ENCODE results near the gene MME. TPM values are rescaled to one million over a fixed set of nuclear protein-coding genes. Genes with fewer than 3 reads are reported as not detected.

Gene MME
- polyA plus RNA-seq, 2 donors: 0.12 to 0.20 TPM

- Histone ChIP-seq H3K27ac (ENCODE audit: low read depth in 2 of 2, low read length in 1 of 2) (no peak overlapping the region), H3K9me3 (ENCODE audit: control insufficient read depth in 2 of 2, insufficient read depth in 1 of 2, low read depth in 1 of 2, low read length in 1 of 2) (no peaks in the 10 kb centered on the region), H3K4me3 (ENCODE audit: low read depth in 1 of 2, low read length in 2 of 2) (no peak overlapping the region), H3K36me3 (ENCODE audit: control insufficient read depth in 2 of 2, insufficient read depth in 2 of 2, low read length in 1 of 2) (no peaks in the 10 kb centered on the region), H3K27me3 (ENCODE audit: control insufficient read depth in 1 of 2, insufficient read depth in 2 of 2, low read length in 2 of 2) (no peaks in the 10 kb centered on the region), H3K4me1 (ENCODE audit: control insufficient read depth in 2 of 2, insufficient read depth in 2 of 2, low read length in 1 of 2) (no peaks in the 10 kb centered on the region)
- 84% methylated on average over 8 of the region's 8 CpGs for WGBS, 2 donors
Observed at GRCh38 chr3:155194973-155195957, 115.1 kb downstream of the MME start.

- Histone ChIP-seq H3K4me3 (ENCODE audit: low read depth in 1 of 2, low read length in 2 of 2) (no peak overlapping the region), H3K27ac (ENCODE audit: low read depth in 2 of 2, low read length in 1 of 2) (no peak overlapping the region), H3K4me1 (ENCODE audit: control insufficient read depth in 2 of 2, insufficient read depth in 2 of 2, low read length in 1 of 2) (no peaks in the 10 kb centered on the region), H3K9me3 (ENCODE audit: control insufficient read depth in 2 of 2, insufficient read depth in 1 of 2, low read depth in 1 of 2, low read length in 1 of 2) (no peaks in the 10 kb centered on the region), H3K27me3 (ENCODE audit: control insufficient read depth in 1 of 2, insufficient read depth in 2 of 2, low read length in 2 of 2) (no peaks in the 10 kb centered on the region), H3K36me3 (ENCODE audit: control insufficient read depth in 2 of 2, insufficient read depth in 2 of 2, low read length in 1 of 2) (no peaks in the 10 kb centered on the region)
- WGBS, 2 donors: 79 to 83% methylated on average over 5 of the region's 5 CpGs
Observed at GRCh38 chr3:155196131-155197021, 116.3 kb downstream of the MME start.

- Histone ChIP-seq H3K36me3 (ENCODE audit: control insufficient read depth in 2 of 2, insufficient read depth in 2 of 2, low read length in 1 of 2) (no peaks in the 10 kb centered on the region), H3K27ac (ENCODE audit: low read depth in 2 of 2, low read length in 1 of 2) (no peak overlapping the region), H3K9me3 (ENCODE audit: control insufficient read depth in 2 of 2, insufficient read depth in 1 of 2, low read depth in 1 of 2, low read length in 1 of 2) (no peaks in the 10 kb centered on the region), H3K4me3 (ENCODE audit: low read depth in 1 of 2, low read length in 2 of 2) (no peak overlapping the region), H3K4me1 (ENCODE audit: control insufficient read depth in 2 of 2, insufficient read depth in 2 of 2, low read length in 1 of 2) (no peaks in the 10 kb centered on the region), H3K27me3 (ENCODE audit: control insufficient read depth in 1 of 2, insufficient read depth in 2 of 2, low read length in 2 of 2) (no peaks in the 10 kb centered on the region)
- 55 to 72% methylated on average over 2 of the region's 2 CpGs for WGBS, 2 donors
Observed at GRCh38 chr3:155197786-155198185, 117.7 kb downstream of the MME start.

- Histone ChIP-seq H3K4me3 (ENCODE audit: low read depth in 1 of 2, low read length in 2 of 2) (no peak overlapping the region), H3K36me3 (ENCODE audit: control insufficient read depth in 2 of 2, insufficient read depth in 2 of 2, low read length in 1 of 2) (no peaks in the 10 kb centered on the region), H3K27me3 (ENCODE audit: control insufficient read depth in 1 of 2, insufficient read depth in 2 of 2, low read length in 2 of 2) (no peaks in the 10 kb centered on the region), H3K4me1 (ENCODE audit: control insufficient read depth in 2 of 2, insufficient read depth in 2 of 2, low read length in 1 of 2) (no peaks in the 10 kb centered on the region), H3K9me3 (ENCODE audit: control insufficient read depth in 2 of 2, insufficient read depth in 1 of 2, low read depth in 1 of 2, low read length in 1 of 2) (no peaks in the 10 kb centered on the region), H3K27ac (ENCODE audit: low read depth in 2 of 2, low read length in 1 of 2) (no peak overlapping the region)
- 76 to 77% methylated on average over 4 of the region's 4 CpGs for WGBS, 2 donors
Observed at GRCh38 chr3:155202626-155203025, 122.5 kb downstream of the MME start.

- Histone ChIP-seq H3K36me3 (ENCODE audit: control insufficient read depth in 2 of 2, insufficient read depth in 2 of 2, low read length in 1 of 2) (no peaks in the 10 kb centered on the region), H3K27me3 (ENCODE audit: control insufficient read depth in 1 of 2, insufficient read depth in 2 of 2, low read length in 2 of 2) (no peaks in the 10 kb centered on the region), H3K9me3 (ENCODE audit: control insufficient read depth in 2 of 2, insufficient read depth in 1 of 2, low read depth in 1 of 2, low read length in 1 of 2) (no peaks in the 10 kb centered on the region), H3K4me3 (ENCODE audit: low read depth in 1 of 2, low read length in 2 of 2) (no peak overlapping the region), H3K4me1 (ENCODE audit: control insufficient read depth in 2 of 2, insufficient read depth in 2 of 2, low read length in 1 of 2) (no peaks in the 10 kb centered on the region), H3K27ac (ENCODE audit: low read depth in 2 of 2, low read length in 1 of 2) (no peak overlapping the region)
Observed at GRCh38 chr3:155204851-155205250, 124.7 kb downstream of the MME start.

- Histone ChIP-seq H3K9me3 (ENCODE audit: control insufficient read depth in 2 of 2, insufficient read depth in 1 of 2, low read depth in 1 of 2, low read length in 1 of 2) (no peaks in the 10 kb centered on the region), H3K27me3 (ENCODE audit: control insufficient read depth in 1 of 2, insufficient read depth in 2 of 2, low read length in 2 of 2) (no peaks in the 10 kb centered on the region), H3K27ac (ENCODE audit: low read depth in 2 of 2, low read length in 1 of 2) (no peak overlapping the region), H3K4me1 (ENCODE audit: control insufficient read depth in 2 of 2, insufficient read depth in 2 of 2, low read length in 1 of 2) (no peaks in the 10 kb centered on the region), H3K4me3 (ENCODE audit: low read depth in 1 of 2, low read length in 2 of 2) (no peak overlapping the region), H3K36me3 (ENCODE audit: control insufficient read depth in 2 of 2, insufficient read depth in 2 of 2, low read length in 1 of 2) (no peaks in the 10 kb centered on the region)
- WGBS, 2 donors: 70 to 77% methylated on average over 4 of the region's 4 CpGs
Observed at GRCh38 chr3:155208183-155208800, 128.2 kb downstream of the MME start.

- no peaks in the 10 kb centered on the region for H3K36me3 ChIP-seq (ENCODE audit: control insufficient read depth in 2 of 2, insufficient read depth in 2 of 2, low read length in 1 of 2)
- H3K27me3 ChIP-seq (ENCODE audit: control insufficient read depth in 1 of 2, insufficient read depth in 2 of 2, low read length in 2 of 2): no peaks in the 10 kb centered on the region
- 77 to 78% methylated on average over 2 of the region's 2 CpGs for WGBS, 2 donors
- no peak overlapping the region for H3K27ac ChIP-seq (ENCODE audit: low read depth in 2 of 2, low read length in 1 of 2)
- no peak overlapping the region for H3K4me3 ChIP-seq (ENCODE audit: low read depth in 1 of 2, low read length in 2 of 2)
- H3K4me1 ChIP-seq (ENCODE audit: control insufficient read depth in 2 of 2, insufficient read depth in 2 of 2, low read length in 1 of 2): no peaks in the 10 kb centered on the region
- H3K9me3 ChIP-seq (ENCODE audit: control insufficient read depth in 2 of 2, insufficient read depth in 1 of 2, low read depth in 1 of 2, low read length in 1 of 2): no peaks in the 10 kb centered on the region
Observed at GRCh38 chr3:155210736-155211135, 130.6 kb downstream of the MME start.

- Histone ChIP-seq H3K4me3 (ENCODE audit: low read depth in 1 of 2, low read length in 2 of 2) (no peak overlapping the region), H3K4me1 (ENCODE audit: control insufficient read depth in 2 of 2, insufficient read depth in 2 of 2, low read length in 1 of 2) (no peaks in the 10 kb centered on the region), H3K36me3 (ENCODE audit: control insufficient read depth in 2 of 2, insufficient read depth in 2 of 2, low read length in 1 of 2) (no peaks in the 10 kb centered on the region), H3K27me3 (ENCODE audit: control insufficient read depth in 1 of 2, insufficient read depth in 2 of 2, low read length in 2 of 2) (no peaks in the 10 kb centered on the region), H3K27ac (ENCODE audit: low read depth in 2 of 2, low read length in 1 of 2) (no peak overlapping the region), H3K9me3 (ENCODE audit: control insufficient read depth in 2 of 2, insufficient read depth in 1 of 2, low read depth in 1 of 2, low read length in 1 of 2) (no peaks in the 10 kb centered on the region)
- 55 to 56% methylated on average over 2 of the region's 2 CpGs for WGBS, 2 donors
Observed at GRCh38 chr3:155211266-155211665, 131.1 kb downstream of the MME start.

GRCh38 chr3:155211940-155212339, 131.8 kb downstream of the MME start:
- H3K27me3 ChIP-seq (ENCODE audit: control insufficient read depth in 1 of 2, insufficient read depth in 2 of 2, low read length in 2 of 2): no peaks in the 10 kb centered on the region
- H3K27ac ChIP-seq (ENCODE audit: low read depth in 2 of 2, low read length in 1 of 2): no peak overlapping the region
- H3K4me1 ChIP-seq (ENCODE audit: control insufficient read depth in 2 of 2, insufficient read depth in 2 of 2, low read length in 1 of 2): no peaks in the 10 kb centered on the region
- no peaks in the 10 kb centered on the region for H3K9me3 ChIP-seq (ENCODE audit: control insufficient read depth in 2 of 2, insufficient read depth in 1 of 2, low read depth in 1 of 2, low read length in 1 of 2)
- H3K36me3 ChIP-seq (ENCODE audit: control insufficient read depth in 2 of 2, insufficient read depth in 2 of 2, low read length in 1 of 2): no peaks in the 10 kb centered on the region
- no peak overlapping the region for H3K4me3 ChIP-seq (ENCODE audit: low read depth in 1 of 2, low read length in 2 of 2)
